GM19397 (cell line): ENCODE data around the gene CBX7.
A peak's percentile ranks its signal among the peaks of the same experiment; 100 is the strongest.

ENCODE experiments used
- ATAC-seq: cut with Tn5 transposase; IDR thresholded peaks from one replicate; pipeline ENCODE4 v1.9.1; 2021; ENCODE audit warnings: mild to moderate bottlenecking, moderate library complexity; ENCODE audit not compliant: unreplicated experiment

CBX7 gene

GRCh38 chr22:39152511-39153219 lies at the start of gene CBX7:
CBX7 (minus strand) TSS chr22:39152680; CDS start chr22:39152444, 236 bp downstream.
- ATAC-seq, result peak; percentile 82

- no peak for ATAC-seq
Observed at GRCh38 chr22:39197578-39197977, 45.1 kb upstream of the CBX7 start.

GRCh38 chr22:39194098-39194497 lies 41.6 kb upstream of the CBX7 start:
- ATAC-seq, result no peak

- ATAC-seq, result no peak
Observed at GRCh38 chr22:39188809-39189208, 36.3 kb upstream of the CBX7 start.

GRCh38 chr22:39185601-39186012 lies 33.1 kb upstream of the CBX7 start:
- no peak for ATAC-seq

GRCh38 chr22:39184586-39185577 lies 32.4 kb upstream of the CBX7 start:
- ATAC-seq, result no peak

GRCh38 chr22:39183991-39184585 lies 31.6 kb upstream of the CBX7 start:
- ATAC-seq, result no peak

GRCh38 chr22:39182478-39183030 lies 30.1 kb upstream of the CBX7 start:
- ATAC-seq, result no peak

GRCh38 chr22:39181778-39182177 lies 29.3 kb upstream of the CBX7 start:
- ATAC-seq, result no peak

GRCh38 chr22:39181356-39181755 lies 28.9 kb upstream of the CBX7 start:
- ATAC-seq, result no peak

- ATAC-seq, result no peak
Observed at GRCh38 chr22:39179841-39180335, 27.4 kb upstream of the CBX7 start.

- no peak for ATAC-seq
Observed at GRCh38 chr22:39179401-39179827, 26.9 kb upstream of the CBX7 start.

GRCh38 chr22:39178206-39179111 lies 26.0 kb upstream of the CBX7 start:
- no peak for ATAC-seq

- ATAC-seq, result no peak
Observed at GRCh38 chr22:39177791-39178190, 25.3 kb upstream of the CBX7 start.

GRCh38 chr22:39177456-39177775 lies 24.9 kb upstream of the CBX7 start:
- no peak for ATAC-seq

- no peak for ATAC-seq
Observed at GRCh38 chr22:39176714-39177455, 24.4 kb upstream of the CBX7 start.

- no peak for ATAC-seq
Observed at GRCh38 chr22:39176143-39176713, 23.7 kb upstream of the CBX7 start.

GRCh38 chr22:39175353-39176142 lies 23.1 kb upstream of the CBX7 start:
- no peak for ATAC-seq
